T-helper 2 cell treated with Interferon-gamma antibody and Interleukin-4, amounts not matched to agents 5 μg/mL and 100 μg/mL, for 36 hours (primary cell): ENCODE data around the gene IL11RA.

Source experiments
- DNase-seq: peaks from one replicate; pipeline ENCODE4 v3.0.0; 2021; ENCODE audit warnings: low spot score
- H3K27ac Mint-ChIP-seq: one replicate; pipeline ENCODE4 v1.8.0; 2021; ENCODE audit warnings: mild to moderate bottlenecking, mixed read lengths
- H3K27me3 Mint-ChIP-seq: one replicate; pipeline ENCODE4 v1.8.0; 2021; ENCODE audit warnings: low read depth, mixed read lengths
- H3K36me3 Mint-ChIP-seq: one replicate; pipeline ENCODE4 v1.8.0; 2021; ENCODE audit warnings: low read depth, mixed read lengths
- H3K4me1 Mint-ChIP-seq: one replicate; pipeline ENCODE4 v1.8.0; 2021; ENCODE audit warnings: low read depth, mixed read lengths
- H3K4me3 Mint-ChIP-seq: one replicate; pipeline ENCODE4 v1.8.0; 2022; ENCODE audit warnings: mild to moderate bottlenecking, moderate library complexity, mixed read lengths
- H3K9me3 Mint-ChIP-seq: one replicate; pipeline ENCODE4 v1.8.0; 2021; ENCODE audit warnings: mixed read lengths

The IL11RA gene

GRCh38 chr9:34653151-34654072 lies 1.4 kb downstream of the IL11RA start:
- Mint-ChIP-seq H3K27ac (no peak overlapping the region), H3K36me3 (peaks cover 24% of the 10 kb centered on the region), H3K4me1 (peaks cover 18% of the 10 kb centered on the region), H3K4me3 (no peak overlapping the region), H3K27me3 (no peaks in the 10 kb centered on the region), H3K9me3 (no peaks in the 10 kb centered on the region)
- DNase-seq: no peak

- H3K9me3 Mint-ChIP-seq: no peaks in the 10 kb centered on the region
- no peaks in the 10 kb centered on the region for H3K27me3 Mint-ChIP-seq
- peaks cover 15% of the 10 kb centered on the region for H3K36me3 Mint-ChIP-seq
- no peak overlapping the region for H3K4me3 Mint-ChIP-seq
- H3K27ac Mint-ChIP-seq: no peak overlapping the region
- no peak for DNase-seq
- peaks cover 11% of the 10 kb centered on the region for H3K4me1 Mint-ChIP-seq
Observed at GRCh38 chr9:34654323-34655051, 2.5 kb downstream of the IL11RA start.

- no peaks in the 10 kb centered on the region for H3K27me3 Mint-ChIP-seq
- H3K36me3 Mint-ChIP-seq: peaks cover 7% of the 10 kb centered on the region
- no peaks in the 10 kb centered on the region for H3K9me3 Mint-ChIP-seq
- DNase-seq: no peak
- peak overlapping the region; percentile 2 for H3K27ac Mint-ChIP-seq
- H3K4me3 Mint-ChIP-seq: no peak overlapping the region
- H3K4me1 Mint-ChIP-seq: peaks cover 11% of the 10 kb centered on the region
Observed at GRCh38 chr9:34655394-34655793, 3.4 kb downstream of the IL11RA start.

- Mint-ChIP-seq H3K27ac (no peak overlapping the region), H3K4me3 (no peak overlapping the region), H3K27me3 (no peaks in the 10 kb centered on the region), H3K36me3 (peaks cover 14% of the 10 kb centered on the region), H3K9me3 (no peaks in the 10 kb centered on the region), H3K4me1 (peaks cover 15% of the 10 kb centered on the region)
- no peak for DNase-seq
Observed at GRCh38 chr9:34656992-34657391, 5.0 kb downstream of the IL11RA start.

- no peaks in the 10 kb centered on the region for H3K27me3 Mint-ChIP-seq
- H3K4me3 Mint-ChIP-seq: no peak overlapping the region
- peaks cover 25% of the 10 kb centered on the region for H3K36me3 Mint-ChIP-seq
- peaks cover 19% of the 10 kb centered on the region for H3K4me1 Mint-ChIP-seq
- no peaks in the 10 kb centered on the region for H3K9me3 Mint-ChIP-seq
- DNase-seq: no peak
- H3K27ac Mint-ChIP-seq: no peak overlapping the region
Observed at GRCh38 chr9:34658461-34658860, 6.5 kb downstream of the IL11RA start.

GRCh38 chr9:34659592-34660253 lies 7.7 kb downstream of the IL11RA start:
- H3K27ac Mint-ChIP-seq: no peak overlapping the region
- no peaks in the 10 kb centered on the region for H3K9me3 Mint-ChIP-seq
- H3K27me3 Mint-ChIP-seq: no peaks in the 10 kb centered on the region
- H3K36me3 Mint-ChIP-seq: peaks cover 25% of the 10 kb centered on the region
- DNase-seq: no peak
- peaks cover 32% of the 10 kb centered on the region for H3K4me1 Mint-ChIP-seq
- H3K4me3 Mint-ChIP-seq: no peak overlapping the region

- H3K27ac Mint-ChIP-seq: peak within 1 kb of the TSS; percentile 85
- H3K4me3 Mint-ChIP-seq: peak within 1 kb of the TSS; percentile 68
- peaks cover 42% of the 10 kb centered on the region for H3K4me1 Mint-ChIP-seq
- H3K27me3 Mint-ChIP-seq: no peaks in the 10 kb centered on the region
- H3K9me3 Mint-ChIP-seq: no peaks in the 10 kb centered on the region
- no peak for DNase-seq
- H3K36me3 Mint-ChIP-seq: peaks cover 28% of the 10 kb centered on the region
Observed at GRCh38 chr9:34662526-34663302, 10.7 kb downstream of the IL11RA start, which contains the start of gene CCL27. CCL27 (minus strand) TSS chr9:34662657; CDS start chr9:34662633, 24 bp downstream.

GRCh38 chr9:34663303-34663605 lies 11.3 kb downstream of the IL11RA start:
- Mint-ChIP-seq H3K4me1 (peaks cover 42% of the 10 kb centered on the region), H3K27me3 (no peaks in the 10 kb centered on the region), H3K4me3 (peak overlapping the region; percentile 68), H3K36me3 (peaks cover 31% of the 10 kb centered on the region), H3K27ac (peak overlapping the region; percentile 85), H3K9me3 (no peaks in the 10 kb centered on the region)
- no peak for DNase-seq

- Mint-ChIP-seq H3K4me1 (peaks cover 42% of the 10 kb centered on the region), H3K27ac (peak overlapping the region; percentile 85), H3K36me3 (peaks cover 40% of the 10 kb centered on the region), H3K9me3 (peaks cover 5% of the 10 kb centered on the region), H3K27me3 (no peaks in the 10 kb centered on the region), H3K4me3 (peak overlapping the region; percentile 87)
- peak; percentile 64 for DNase-seq
Observed at GRCh38 chr9:34664281-34665066, 12.5 kb downstream of the IL11RA start.

GRCh38 chr9:34665067-34665380 lies 13.0 kb downstream of the IL11RA start:
- Mint-ChIP-seq H3K27me3 (no peaks in the 10 kb centered on the region), H3K27ac (peak overlapping the region; percentile 93), H3K36me3 (peaks cover 43% of the 10 kb centered on the region), H3K9me3 (peaks cover 5% of the 10 kb centered on the region), H3K4me3 (peak overlapping the region; percentile 87), H3K4me1 (peaks cover 42% of the 10 kb centered on the region)
- no peak for DNase-seq

- H3K9me3 Mint-ChIP-seq: peaks cover 5% of the 10 kb centered on the region
- H3K36me3 Mint-ChIP-seq: peaks cover 43% of the 10 kb centered on the region
- H3K27me3 Mint-ChIP-seq: no peaks in the 10 kb centered on the region
- DNase-seq: peak; percentile 84
- peaks cover 42% of the 10 kb centered on the region for H3K4me1 Mint-ChIP-seq
- peak overlapping the region; percentile 87 for H3K4me3 Mint-ChIP-seq
- peak overlapping the region; percentile 93 for H3K27ac Mint-ChIP-seq
Observed at GRCh38 chr9:34665381-34666250, 13.6 kb downstream of the IL11RA start.

- Mint-ChIP-seq H3K27me3 (no peaks in the 10 kb centered on the region), H3K9me3 (peaks cover 5% of the 10 kb centered on the region), H3K4me3 (no peak overlapping the region), H3K4me1 (peaks cover 9% of the 10 kb centered on the region), H3K36me3 (peaks cover 24% of the 10 kb centered on the region), H3K27ac (no peak overlapping the region)
- DNase-seq: no peak
Observed at GRCh38 chr9:34669809-34670562, 18.0 kb downstream of the IL11RA start.
